ENCODE measurements around the gene OLFML2A.
"Not testable (repeated sequence)": the region's sequence is repeated elsewhere in the genome, so short reads cannot be mapped to it uniquely, and the experiment has no call there.

OLFML2A gene

GRCh38 chr9:124815601-124816000 is 38.7 kb downstream of the OLFML2A start:
- no peaks in the 10 kb centered on the region for H3K27me3 ChIP-seq (ENCODE audit: insufficient read depth, low read length)
- no peaks in the 10 kb centered on the region for H3K36me3 ChIP-seq (ENCODE audit: insufficient read depth, low read depth, low read length)
- no peak overlapping the region for H3K9ac ChIP-seq (ENCODE audit: low read depth, low read length)
- no peak overlapping the region for H3K27ac ChIP-seq (ENCODE audit: low read length)
- no peak overlapping the region for H3K4me3 ChIP-seq (ENCODE audit: low read length)
- H3K4me1 ChIP-seq (ENCODE audit: insufficient read depth, low read length) = peaks cover 12% of the 10 kb centered on the region
- no peaks in the 10 kb centered on the region for H3K9me3 ChIP-seq (ENCODE audit: insufficient read depth, low read depth, low read length)

GRCh38 chr9:124818431-124819281 is 41.7 kb downstream of the OLFML2A start:
- Histone ChIP-seq H3K27ac (ENCODE audit: low read length) (no peak overlapping the region), H3K36me3 (ENCODE audit: insufficient read depth, low read depth, low read length) (no peaks in the 10 kb centered on the region), H3K4me1 (ENCODE audit: insufficient read depth, low read length) (peaks cover 6% of the 10 kb centered on the region; the same call in 1 of the 2 replicates), H3K9me3 (ENCODE audit: insufficient read depth, low read depth, low read length) (no peaks in the 10 kb centered on the region), H3K9ac (ENCODE audit: low read depth, low read length) (no peak overlapping the region), H3K4me3 (ENCODE audit: low read length) (no peak overlapping the region), H3K27me3 (ENCODE audit: insufficient read depth, low read length) (no peaks in the 10 kb centered on the region)

- H3K9me3 ChIP-seq (ENCODE audit: insufficient read depth, low read depth, low read length) = no peaks in the 10 kb centered on the region
- peaks cover 6% of the 10 kb centered on the region; the same call in 1 of the 2 replicates for H3K4me1 ChIP-seq (ENCODE audit: insufficient read depth, low read length)
- no peak overlapping the region for H3K9ac ChIP-seq (ENCODE audit: low read depth, low read length)
- no peaks in the 10 kb centered on the region for H3K36me3 ChIP-seq (ENCODE audit: insufficient read depth, low read depth, low read length)
- no peak overlapping the region for H3K27ac ChIP-seq (ENCODE audit: low read length)
- no peak overlapping the region for H3K4me3 ChIP-seq (ENCODE audit: low read length)
- no peaks in the 10 kb centered on the region for H3K27me3 ChIP-seq (ENCODE audit: insufficient read depth, low read length)
Observed at GRCh38 chr9:124820698-124821623, 44.0 kb downstream of the OLFML2A start.

- Histone ChIP-seq H3K36me3 (ENCODE audit: insufficient read depth, low read depth, low read length) (no peaks in the 10 kb centered on the region), H3K4me3 (ENCODE audit: low read length) (no peak overlapping the region), H3K27ac (ENCODE audit: low read length) (no peak overlapping the region), H3K9ac (ENCODE audit: low read depth, low read length) (no peak overlapping the region), H3K9me3 (ENCODE audit: insufficient read depth, low read depth, low read length) (peaks cover 4% of the 10 kb centered on the region; the same call in 1 of the 2 replicates), H3K27me3 (ENCODE audit: insufficient read depth, low read length) (no peaks in the 10 kb centered on the region), H3K4me1 (ENCODE audit: insufficient read depth, low read length) (peaks cover 10% of the 10 kb centered on the region; the same call in 1 of the 2 replicates)
Observed at GRCh38 chr9:124828489-124829333, 51.8 kb downstream of the OLFML2A start.

DNA sequence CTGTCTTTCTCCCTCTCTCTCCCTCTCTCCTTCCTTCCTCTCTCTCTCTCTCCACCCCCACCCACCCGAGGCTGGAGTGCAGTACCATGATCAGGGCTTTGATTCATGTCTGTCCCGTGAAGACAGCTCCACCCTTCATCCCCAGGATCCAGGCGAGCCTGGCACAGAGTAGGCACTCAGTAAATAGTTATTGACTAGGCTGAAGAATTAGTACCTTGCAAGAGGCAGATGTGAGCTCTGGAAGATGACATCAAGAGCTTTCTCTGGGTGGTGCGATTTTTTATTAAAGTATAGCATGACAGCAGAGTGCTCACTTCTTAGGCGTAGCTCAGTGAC is 52.4 kb downstream of the OLFML2A start:
- H3K4me3 ChIP-seq (ENCODE audit: low read length) = no peak overlapping the region; the same call in 1 of the 2 replicates
- no peak overlapping the region for H3K27ac ChIP-seq (ENCODE audit: low read length)
- H3K4me1 ChIP-seq (ENCODE audit: insufficient read depth, low read length) = peaks cover 10% of the 10 kb centered on the region; the same call in 1 of the 2 replicates
- no peaks in the 10 kb centered on the region for H3K36me3 ChIP-seq (ENCODE audit: insufficient read depth, low read depth, low read length)
- no peak overlapping the region for H3K9ac ChIP-seq (ENCODE audit: low read depth, low read length)
- no peaks in the 10 kb centered on the region for H3K27me3 ChIP-seq (ENCODE audit: insufficient read depth, low read length)
- H3K9me3 ChIP-seq (ENCODE audit: insufficient read depth, low read depth, low read length) = peaks cover 4% of the 10 kb centered on the region; the same call in 1 of the 2 replicates

GRCh38 chr9:124830593-124830992 is 53.7 kb downstream of the OLFML2A start:
- Histone ChIP-seq H3K4me3 (ENCODE audit: low read length) (no peak overlapping the region), H3K9ac (ENCODE audit: low read depth, low read length) (no peak overlapping the region), H3K4me1 (ENCODE audit: insufficient read depth, low read length) (peaks cover 10% of the 10 kb centered on the region; the same call in 1 of the 2 replicates), H3K36me3 (ENCODE audit: insufficient read depth, low read depth, low read length) (no peaks in the 10 kb centered on the region), H3K27ac (ENCODE audit: low read length) (no peak overlapping the region), H3K27me3 (ENCODE audit: insufficient read depth, low read length) (no peaks in the 10 kb centered on the region), H3K9me3 (ENCODE audit: insufficient read depth, low read depth, low read length) (peaks cover 4% of the 10 kb centered on the region; the same call in 1 of the 2 replicates)

DNA sequence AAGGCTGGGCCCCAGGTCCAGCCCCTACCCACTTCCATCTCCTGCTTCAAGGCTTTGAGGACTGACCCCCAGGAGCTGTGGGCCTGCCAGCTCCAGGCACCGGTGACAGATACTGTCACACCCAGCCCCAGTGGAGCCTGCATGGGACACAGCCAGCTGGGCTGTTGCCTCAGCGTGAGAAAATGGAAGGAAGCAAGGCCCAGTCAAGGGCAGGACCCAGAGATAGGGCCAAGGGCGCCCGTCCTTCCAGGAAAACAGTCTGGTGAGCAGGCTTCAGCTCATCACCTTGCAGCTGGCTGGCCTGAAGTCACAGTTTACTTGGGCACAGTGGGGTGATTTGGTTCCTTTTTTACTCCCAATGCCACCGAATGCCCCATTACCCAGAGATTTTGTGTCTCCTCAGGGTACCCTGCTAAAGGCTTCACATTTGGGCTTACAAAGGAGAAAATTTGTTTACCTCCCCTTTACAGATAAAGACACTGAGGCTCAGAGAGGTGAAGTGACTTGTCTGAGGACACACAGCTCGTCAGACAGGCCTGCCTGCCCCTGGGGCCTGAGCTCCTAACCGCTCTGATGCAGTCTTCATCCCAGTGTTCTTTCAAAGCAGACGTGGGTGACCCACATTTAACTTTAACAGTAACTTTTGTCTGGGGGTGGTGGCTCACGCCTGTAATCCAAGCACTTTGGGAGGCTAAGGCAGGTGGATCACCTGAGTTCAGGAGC is 54.9 kb downstream of the OLFML2A start:
- no peaks in the 10 kb centered on the region for H3K27me3 ChIP-seq (ENCODE audit: insufficient read depth, low read length)
- H3K4me3 ChIP-seq (ENCODE audit: low read length) = no peak overlapping the region
- peaks cover 10% of the 10 kb centered on the region; the same call in 1 of the 2 replicates for H3K4me1 ChIP-seq (ENCODE audit: insufficient read depth, low read length)
- H3K9ac ChIP-seq (ENCODE audit: low read depth, low read length) = no peak overlapping the region
- H3K9me3 ChIP-seq (ENCODE audit: insufficient read depth, low read depth, low read length) = peaks cover under 1% of the 10 kb centered on the region; the same call in 1 of the 2 replicates
- no peaks in the 10 kb centered on the region for H3K36me3 ChIP-seq (ENCODE audit: insufficient read depth, low read depth, low read length)
- no peak overlapping the region for H3K27ac ChIP-seq (ENCODE audit: low read length)

DNA sequence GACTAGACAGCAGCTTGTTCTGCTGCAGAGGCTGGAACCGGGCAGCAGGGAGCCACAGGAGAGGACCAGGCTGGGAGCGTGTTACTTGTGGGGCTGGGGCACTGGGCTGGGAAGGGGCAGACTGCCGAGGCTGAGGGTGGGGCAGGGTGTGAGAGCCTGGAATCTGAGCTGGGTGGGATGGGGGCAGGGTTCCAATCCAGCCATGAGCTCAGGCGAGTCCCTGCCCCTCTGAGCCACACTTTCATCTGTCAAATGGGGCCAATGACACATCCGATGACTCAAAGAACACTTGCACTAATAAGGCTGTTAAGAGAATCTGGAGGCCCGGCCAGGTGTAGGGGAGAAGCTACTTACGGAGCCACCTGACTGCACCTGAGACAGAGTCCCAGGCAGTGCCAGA is 57.7 kb downstream of the OLFML2A start:
- Histone ChIP-seq H3K27me3 (ENCODE audit: insufficient read depth, low read length) (no peaks in the 10 kb centered on the region), H3K4me1 (ENCODE audit: insufficient read depth, low read length) (peaks cover 3% of the 10 kb centered on the region; the same call in 1 of the 2 replicates), H3K27ac (ENCODE audit: low read length) (no peak overlapping the region), H3K4me3 (ENCODE audit: low read length) (no peak overlapping the region), H3K9ac (ENCODE audit: low read depth, low read length) (no peak overlapping the region), H3K36me3 (ENCODE audit: insufficient read depth, low read depth, low read length) (no peaks in the 10 kb centered on the region), H3K9me3 (ENCODE audit: insufficient read depth, low read depth, low read length) (no peaks in the 10 kb centered on the region)

- no peak overlapping the region for H3K9ac ChIP-seq (ENCODE audit: low read depth, low read length)
- no peaks in the 10 kb centered on the region for H3K36me3 ChIP-seq (ENCODE audit: insufficient read depth, low read depth, low read length)
- no peaks in the 10 kb centered on the region for H3K27me3 ChIP-seq (ENCODE audit: insufficient read depth, low read length)
- no peak overlapping the region for H3K27ac ChIP-seq (ENCODE audit: low read length)
- no peak overlapping the region for H3K4me3 ChIP-seq (ENCODE audit: low read length)
- no peaks in the 10 kb centered on the region for H3K4me1 ChIP-seq (ENCODE audit: insufficient read depth, low read length)
- H3K9me3 ChIP-seq (ENCODE audit: insufficient read depth, low read depth, low read length) = no peaks in the 10 kb centered on the region
Observed at GRCh38 chr9:124835026-124835557, 58.2 kb downstream of the OLFML2A start.

GRCh38 chr9:124838132-124838531 is 61.2 kb downstream of the OLFML2A start:
- not testable (repeated sequence) for H3K27ac ChIP-seq (ENCODE audit: low read length); H3K27me3 ChIP-seq (ENCODE audit: insufficient read depth, low read length); H3K9ac ChIP-seq (ENCODE audit: low read depth, low read length); H3K4me3 ChIP-seq (ENCODE audit: low read length); H3K4me1 ChIP-seq (ENCODE audit: insufficient read depth, low read length); H3K9me3 ChIP-seq (ENCODE audit: insufficient read depth, low read depth, low read length); H3K36me3 ChIP-seq (ENCODE audit: insufficient read depth, low read depth, low read length)
